NCI-H1417 treated with DMSO at 0.1 percent for 48 hours (cell line): ENCODE results near the gene EDA.

Source experiments
- DNase-seq: peaks from one replicate; lab custom pipeline; 2025; lab: John Stamatoyannopoulos, UW

EDA gene

DNA sequence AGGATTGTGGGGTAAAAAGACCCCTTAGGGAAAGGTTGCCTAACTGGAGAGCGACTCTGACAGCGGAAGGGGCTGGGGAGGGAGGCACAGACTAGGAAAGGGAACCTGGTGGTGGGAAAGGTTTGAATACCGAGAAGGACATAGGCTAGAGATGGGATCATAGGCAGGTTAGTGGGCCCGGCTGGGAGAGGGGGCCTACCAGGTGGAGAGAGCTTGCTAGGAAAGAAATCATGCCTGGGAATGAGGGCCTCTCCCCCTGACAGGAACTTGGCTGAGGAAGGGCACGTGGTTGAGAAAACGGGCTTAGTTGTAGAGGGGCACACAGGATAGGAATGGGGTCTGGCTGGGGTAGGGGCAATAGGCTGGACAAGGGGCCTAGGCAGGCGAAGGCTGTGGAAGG, 450.7 kb downstream of the EDA start:
- no peak for DNase-seq

DNA sequence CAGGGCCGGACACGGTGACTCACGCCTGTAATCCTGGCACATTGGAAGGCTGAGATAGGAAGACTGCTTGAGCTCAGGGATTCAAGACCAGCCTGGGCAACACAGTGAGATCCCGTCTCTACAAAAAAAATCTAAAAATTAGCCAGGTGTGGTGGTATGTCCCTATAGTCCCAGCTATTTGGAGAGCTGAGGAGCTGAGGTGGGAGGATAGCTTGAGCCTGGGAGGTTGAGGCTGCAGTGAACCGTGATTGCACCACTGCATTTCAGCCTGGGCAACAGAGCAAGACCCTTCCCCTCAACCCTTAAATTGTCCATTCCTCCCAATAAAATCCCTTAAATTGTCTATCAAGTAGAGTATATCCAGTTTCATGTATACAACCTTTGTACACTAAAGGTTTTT, 463.4 kb downstream of the EDA start:
- no peak for DNase-seq

DNA sequence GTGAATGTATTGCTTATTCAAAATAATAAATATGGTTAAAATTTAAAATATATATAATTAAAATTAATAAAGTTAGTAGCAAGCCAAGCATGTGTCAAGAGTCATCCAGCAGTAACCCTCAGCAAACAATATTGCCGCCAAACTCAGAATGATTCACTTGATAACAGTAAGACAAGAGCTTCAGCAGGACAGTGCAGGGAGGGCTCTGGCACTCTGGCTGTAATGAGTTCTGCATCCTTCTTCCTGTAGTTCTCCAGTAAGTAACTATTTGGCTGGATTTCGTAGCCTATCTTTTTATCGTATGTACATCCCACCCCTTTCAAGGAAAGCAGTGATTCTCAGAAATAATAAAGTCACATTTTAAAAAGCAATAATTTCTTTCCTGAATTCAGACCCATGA, 464.0 kb downstream of the EDA start:
- DNase-seq: no peak

DNA sequence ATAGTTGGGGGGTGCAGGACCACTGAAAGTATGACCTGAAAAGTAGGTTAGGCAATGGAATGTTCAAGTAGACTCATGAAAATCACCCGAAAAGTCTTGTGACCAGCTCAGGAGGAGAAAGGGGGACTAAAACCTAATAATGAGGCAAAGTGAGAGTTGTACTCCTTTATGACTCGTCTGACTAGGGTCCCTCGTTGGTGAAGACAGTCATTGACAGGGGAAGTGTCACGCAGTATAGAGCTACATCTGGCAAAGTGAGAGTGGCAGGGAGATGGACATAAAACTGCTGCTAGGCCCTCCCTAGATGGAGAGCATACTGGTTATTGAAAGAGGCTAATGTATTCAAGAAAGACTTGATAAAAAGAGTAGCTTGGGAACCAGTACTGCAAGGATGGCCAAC, 466.8 kb downstream of the EDA start:
- DNase-seq: no peak

DNA sequence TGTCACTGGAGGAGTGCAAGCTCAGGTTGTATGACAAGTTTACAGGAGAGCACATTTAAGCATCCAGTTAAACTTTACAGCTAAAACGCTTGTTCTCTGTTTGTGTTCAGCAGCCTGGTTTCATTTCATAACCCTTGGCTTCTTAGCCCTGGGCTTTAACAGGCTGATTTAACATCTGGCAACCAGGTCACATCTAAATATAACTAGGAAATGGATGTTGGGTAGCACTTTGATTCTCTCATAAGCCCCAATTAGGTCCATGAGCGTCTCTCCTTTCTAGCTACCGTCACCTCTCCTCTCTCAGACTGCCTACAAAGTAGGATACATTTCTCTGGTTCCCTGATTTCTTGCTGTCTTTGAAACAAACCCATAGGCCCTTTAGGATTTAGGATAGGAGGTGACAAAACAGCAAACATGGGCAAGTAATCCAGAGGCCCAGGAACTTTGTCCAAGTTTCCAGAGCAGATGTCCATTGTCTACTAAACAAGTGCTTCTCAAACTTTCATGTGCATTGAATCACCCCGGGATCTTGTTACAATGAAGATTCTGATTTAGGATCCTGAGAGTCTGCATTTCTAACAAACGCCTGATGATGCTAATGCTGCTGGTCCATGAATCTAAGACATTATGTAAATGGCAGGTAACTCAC, 468.8 kb downstream of the EDA start:
- no peak for DNase-seq

DNA sequence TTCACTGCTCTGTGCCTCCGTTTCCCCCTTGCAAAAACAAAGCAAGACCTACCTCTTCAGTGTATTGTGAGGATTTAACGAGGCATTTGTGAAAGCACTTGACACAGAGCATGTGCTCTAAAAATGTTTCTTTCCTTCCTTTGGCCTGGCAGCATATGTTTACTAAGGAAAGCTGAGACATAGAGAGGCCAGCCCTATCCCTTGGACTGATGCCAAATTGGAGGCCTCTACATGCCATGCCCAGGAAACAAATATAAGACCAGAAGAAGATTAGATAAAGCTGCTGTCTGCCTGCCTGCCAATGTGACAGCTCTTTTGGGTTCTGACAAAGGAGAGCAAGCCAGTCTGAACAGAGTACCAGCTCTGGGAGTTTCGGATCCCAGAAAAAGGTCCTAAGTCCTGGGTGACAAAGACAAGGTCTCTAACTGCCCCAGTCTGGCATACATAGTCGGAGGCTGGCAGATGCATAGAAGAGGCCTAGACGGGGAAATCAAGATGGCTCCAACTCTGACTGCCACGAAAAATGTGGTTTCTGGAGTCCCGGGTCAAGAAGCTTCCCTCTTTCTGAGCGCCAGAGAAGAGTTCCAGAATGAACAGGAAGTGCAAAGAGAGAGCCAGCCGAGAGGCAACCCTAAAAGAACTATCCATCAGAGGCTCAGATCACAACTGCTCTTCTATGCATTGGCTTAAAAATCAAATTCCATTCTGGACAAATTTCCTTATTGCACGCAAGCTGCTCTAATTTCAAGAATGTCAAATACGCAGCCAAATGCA, 472.1 kb downstream of the EDA start:
- DNase-seq: no peak

DNA sequence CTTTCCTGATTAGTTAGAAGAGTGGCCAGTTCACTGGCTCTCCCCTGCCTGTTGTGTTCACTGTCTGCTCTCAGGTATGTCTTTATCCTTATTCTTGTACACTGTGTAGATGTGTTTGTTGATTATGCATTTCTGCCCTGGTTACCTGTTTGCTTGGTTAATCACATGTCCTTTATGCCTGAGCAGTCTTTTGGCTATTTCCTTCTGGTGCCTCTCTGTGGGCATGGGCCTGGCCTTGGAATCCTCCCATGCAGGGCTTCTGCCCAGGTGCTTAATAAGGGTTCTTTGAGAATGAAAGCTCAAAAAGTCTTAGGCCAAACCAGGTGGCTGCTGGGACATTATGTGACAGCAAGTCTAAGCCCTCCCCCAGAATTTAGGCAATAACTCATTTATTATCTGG, 472.8 kb downstream of the EDA start:
- no peak for DNase-seq
